Measurements from ENCODE around the gene NTNG1. TPM values are rescaled to one million over a fixed set of nuclear protein-coding genes. Genes with fewer than 3 reads are reported as not detected.

The NTNG1 gene
- total and polyA plus RNA-seq, 12 donors, result 0.06 TPM; not detected in 11

- no peak for DNase-seq
- Histone ChIP-seq H3K9me3 (no peaks in the 10 kb centered on the region), H3K27me3 (no peaks in the 10 kb centered on the region), H3K27ac (no peak overlapping the region), H3K4me3 (no peak overlapping the region), H3K4me1 (no peaks in the 10 kb centered on the region), H3K36me3 (no peaks in the 10 kb centered on the region)
- no peak for ATAC-seq
- 38 to 47% methylated on average over 3 of the region's 3 CpGs for WGBS, 2 donors
- TF ChIP-seq CTCF (IDR thresholded peaks at IDR 0.05), result no peak
- intact Hi-C loops (cut with DNase I), result loop anchor here in 1 of 10 donors (5.0 kb wide), 1 partner anchor 48 kb away; no protein-coding TSS in a partner anchor
These were observed 204.0 kb downstream of the NTNG1 start for GRCh38 chr1:107344836-107345235.

GRCh38 chr1:107352850-107353249, 212.0 kb downstream of the NTNG1 start:
- no peak overlapping the region for H3K27ac ChIP-seq
- no peak for DNase-seq
- H3K9me3 ChIP-seq, result peaks cover 0 to 6% (median 0%) of the 10 kb centered on the region in 11 donors
- no peaks in the 10 kb centered on the region for H3K4me1 ChIP-seq
- intact Hi-C loops (cut with DNase I), result no loop called here
- TF ChIP-seq CTCF (IDR thresholded peaks at IDR 0.05), result no peak
- no peaks in the 10 kb centered on the region for H3K36me3 ChIP-seq
- no peak for ATAC-seq
- no peak overlapping the region for H3K4me3 ChIP-seq
- H3K27me3 ChIP-seq, result no peaks in the 10 kb centered on the region

GRCh38 chr1:107357376-107357775, 216.5 kb downstream of the NTNG1 start:
- TF ChIP-seq CTCF (IDR thresholded peaks at IDR 0.05), result no peak
- Histone ChIP-seq H3K27me3 (no peaks in the 10 kb centered on the region), H3K27ac (no peak overlapping the region), H3K9me3 (peaks cover 0 to 6% (median 0%) of the 10 kb centered on the region in 11 donors), H3K36me3 (no peaks in the 10 kb centered on the region), H3K4me3 (no peak overlapping the region), H3K4me1 (no peaks in the 10 kb centered on the region)
- ATAC-seq (no peak), DNase-seq (no peak)
- WGBS, 2 donors, result 36 to 37% methylated on average over 1 of the region's 1 CpG
- intact Hi-C loops (cut with DNase I), result no loop called here

DNA sequence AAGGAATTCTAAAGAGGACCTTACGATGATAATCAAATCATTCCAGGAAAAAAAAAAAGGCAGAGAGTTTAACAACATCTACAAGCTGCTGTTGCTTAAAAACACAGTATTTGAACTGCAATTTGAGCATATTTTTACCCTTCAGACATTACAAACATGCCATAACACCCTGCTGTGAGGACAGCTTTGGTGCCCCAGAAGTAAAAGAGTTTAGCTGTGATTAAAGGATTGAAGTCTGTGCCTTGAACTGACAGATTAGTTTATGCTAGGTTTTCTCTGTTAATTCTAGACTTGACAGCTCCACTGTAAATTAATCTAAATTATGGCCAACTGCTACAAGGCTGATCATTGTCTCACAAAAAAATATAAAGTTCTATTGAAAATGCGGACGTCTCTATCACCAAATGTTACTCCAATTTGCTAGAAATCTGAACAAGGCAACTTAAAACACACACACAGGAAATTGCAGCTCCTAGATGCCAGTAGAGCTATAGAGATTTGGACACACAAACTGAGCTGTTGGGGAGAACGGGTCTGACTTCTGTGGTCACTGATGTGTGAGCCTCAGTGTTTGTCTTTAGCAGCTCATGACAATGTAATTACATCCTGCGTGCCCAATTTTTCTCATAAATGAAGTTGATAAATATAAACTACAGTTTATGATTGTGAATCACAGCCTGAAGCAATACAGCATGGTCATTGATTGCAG, 217.9 kb downstream of the NTNG1 start:
- DNase-seq (no peak), ATAC-seq (no peak)
- Histone ChIP-seq H3K4me3 (no peak overlapping the region), H3K27ac (no peak overlapping the region), H3K36me3 (no peaks in the 10 kb centered on the region), H3K27me3 (no peaks in the 10 kb centered on the region), H3K9me3 (peaks cover 0 to 3% (median 0%) of the 10 kb centered on the region in 11 donors), H3K4me1 (no peaks in the 10 kb centered on the region)
- TF ChIP-seq CTCF (IDR thresholded peaks at IDR 0.05), result no peak
- 57 to 62% methylated on average over 5 of the region's 5 CpGs for WGBS, 2 donors
- intact Hi-C loops (cut with DNase I), result no loop called here
